HG02852 (cell line): ENCODE measurements around the gene SUSD3.
"Not testable (repeated sequence)": the region's sequence is repeated elsewhere in the genome, so short reads cannot be mapped to it uniquely, and the experiment has no call there.

ENCODE experiments used
- ATAC-seq: cut with Tn5 transposase; IDR thresholded peaks from one replicate; pipeline ENCODE4 v1.9.1; 2021; ENCODE audit warnings: mild to moderate bottlenecking, moderate library complexity; ENCODE audit not compliant: unreplicated experiment

Gene SUSD3

GRCh38 chr9:93108291-93109041 is 50.0 kb downstream of the SUSD3 start:
- ATAC-seq = no peak

GRCh38 chr9:93110311-93110855 is 51.9 kb downstream of the SUSD3 start:
- ATAC-seq = no peak

- ATAC-seq = no peak
Observed at GRCh38 chr9:93111001-93111370, 52.5 kb downstream of the SUSD3 start.

GRCh38 chr9:93111371-93112115 is 53.0 kb downstream of the SUSD3 start:
- no peak for ATAC-seq

DNA sequence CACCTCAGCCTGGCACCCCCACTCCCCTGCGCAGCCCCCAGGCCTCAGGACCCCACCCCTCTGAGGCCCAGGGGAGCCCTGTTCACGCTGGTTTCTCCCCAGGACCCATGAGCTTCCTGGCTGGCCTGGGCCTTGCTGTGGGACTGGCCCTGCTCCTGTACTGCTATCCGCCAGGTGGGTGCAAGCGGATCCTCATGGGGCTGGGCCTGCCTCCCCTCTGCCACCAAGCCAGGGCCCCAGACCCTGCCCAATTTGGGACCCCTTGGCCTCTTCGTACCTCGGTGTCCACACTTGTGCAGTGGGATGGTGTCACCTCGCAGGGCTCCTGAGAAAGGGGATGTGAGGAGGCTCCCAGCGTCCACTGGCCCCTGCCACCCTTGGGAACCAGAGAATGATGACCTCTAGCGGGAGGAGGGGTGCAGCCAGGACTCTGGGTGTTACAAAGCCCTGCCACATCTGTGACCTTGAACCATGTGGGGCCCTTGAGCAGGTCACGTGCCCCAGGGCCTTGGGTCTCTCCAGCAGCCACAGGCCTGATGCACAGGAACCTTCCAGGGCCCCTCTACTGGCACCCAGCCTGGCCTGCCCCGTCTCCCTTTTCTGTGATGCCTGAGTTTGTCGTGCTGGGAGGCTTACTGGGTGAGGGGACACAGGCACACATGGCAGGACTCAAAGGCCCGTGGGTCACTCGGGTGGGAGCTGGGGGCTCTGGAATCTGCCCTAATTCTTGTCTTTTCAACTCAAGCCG is 53.8 kb downstream of the SUSD3 start:
- no peak for ATAC-seq

DNA sequence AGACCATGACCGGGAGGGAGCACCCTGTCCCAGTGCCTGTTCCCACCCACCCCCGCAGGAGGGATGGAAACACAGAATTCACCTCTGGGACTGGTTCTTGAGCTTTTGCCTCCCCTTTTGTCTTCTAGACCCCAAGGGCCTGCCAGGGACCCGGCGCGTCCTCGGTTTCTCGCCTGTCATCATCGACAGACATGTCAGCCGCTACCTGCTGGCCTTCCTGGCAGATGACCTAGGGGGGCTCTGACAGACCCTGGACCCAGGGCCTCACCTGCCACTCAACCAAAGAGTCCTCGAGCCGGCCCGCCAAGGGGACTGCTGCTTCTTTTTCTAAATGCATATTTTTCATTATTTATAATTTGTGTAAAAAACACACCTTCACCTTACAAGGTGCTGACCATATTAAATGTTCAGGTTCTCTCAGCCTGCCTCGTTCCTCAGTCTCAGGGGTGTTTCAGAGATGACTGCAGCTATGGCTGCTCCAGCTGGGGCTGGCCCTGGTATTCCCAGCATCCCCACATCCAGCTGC is 54.4 kb downstream of the SUSD3 start:
- no peak for ATAC-seq

DNA sequence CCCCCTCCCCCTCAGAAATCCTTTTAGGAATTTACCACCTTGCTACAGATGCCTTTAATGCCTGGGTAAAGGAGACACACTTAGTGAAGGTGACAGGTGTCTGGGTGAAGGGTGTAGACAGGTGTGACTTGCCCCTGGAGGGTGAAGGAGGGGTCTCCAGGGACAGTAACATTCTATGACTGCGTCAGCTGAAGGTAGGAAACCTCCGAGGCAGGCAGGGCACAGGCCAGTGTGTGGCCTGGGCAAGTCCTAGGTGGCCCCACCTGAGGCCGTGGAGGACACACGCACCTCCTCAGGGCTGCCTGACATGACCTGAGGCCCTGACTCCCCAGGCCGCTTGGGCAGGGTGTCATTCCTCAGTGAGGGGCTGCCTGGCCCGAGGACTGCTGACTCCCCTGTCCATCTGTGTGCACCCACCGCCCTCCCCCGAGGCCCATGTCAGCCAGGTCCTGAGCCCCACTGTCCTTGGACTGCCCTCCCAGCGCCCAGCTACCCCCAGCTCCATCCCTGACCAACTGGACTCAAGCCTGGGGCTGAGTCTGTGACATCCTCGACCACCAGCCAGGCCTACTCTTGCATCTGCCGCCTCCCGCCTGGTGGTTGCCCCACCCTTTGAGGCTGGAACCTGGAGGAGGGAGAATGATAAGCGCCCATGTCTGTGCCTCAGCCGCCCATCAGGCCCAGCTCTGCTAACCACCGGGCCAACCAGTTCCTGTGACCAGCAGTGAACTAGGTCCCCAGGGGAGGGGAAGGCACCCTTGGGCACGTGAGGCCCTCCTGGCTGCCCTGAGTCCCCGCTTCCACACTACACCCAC is 55.9 kb downstream of the SUSD3 start:
- no peak for ATAC-seq

DNA sequence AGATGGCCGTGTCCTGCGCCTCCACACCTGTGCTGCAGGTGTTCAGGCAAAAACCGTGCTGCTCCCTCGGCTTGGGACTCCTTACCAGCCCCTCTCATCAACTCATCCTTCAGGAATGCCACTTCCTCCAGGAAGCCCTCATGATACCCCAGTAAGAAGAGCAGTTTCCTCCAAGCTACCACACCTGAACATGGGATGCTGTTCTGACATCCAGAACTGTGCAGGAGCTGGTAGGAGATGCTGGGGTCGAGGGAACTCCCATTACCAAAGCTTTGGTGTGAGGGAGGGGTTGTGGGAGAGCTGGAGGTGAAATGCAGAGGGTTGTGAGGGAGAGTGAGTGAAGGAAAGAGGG is 56.5 kb downstream of the SUSD3 start:
- no peak for ATAC-seq

- no peak for ATAC-seq
Observed at GRCh38 chr9:93115486-93116071, 57.1 kb downstream of the SUSD3 start.

DNA sequence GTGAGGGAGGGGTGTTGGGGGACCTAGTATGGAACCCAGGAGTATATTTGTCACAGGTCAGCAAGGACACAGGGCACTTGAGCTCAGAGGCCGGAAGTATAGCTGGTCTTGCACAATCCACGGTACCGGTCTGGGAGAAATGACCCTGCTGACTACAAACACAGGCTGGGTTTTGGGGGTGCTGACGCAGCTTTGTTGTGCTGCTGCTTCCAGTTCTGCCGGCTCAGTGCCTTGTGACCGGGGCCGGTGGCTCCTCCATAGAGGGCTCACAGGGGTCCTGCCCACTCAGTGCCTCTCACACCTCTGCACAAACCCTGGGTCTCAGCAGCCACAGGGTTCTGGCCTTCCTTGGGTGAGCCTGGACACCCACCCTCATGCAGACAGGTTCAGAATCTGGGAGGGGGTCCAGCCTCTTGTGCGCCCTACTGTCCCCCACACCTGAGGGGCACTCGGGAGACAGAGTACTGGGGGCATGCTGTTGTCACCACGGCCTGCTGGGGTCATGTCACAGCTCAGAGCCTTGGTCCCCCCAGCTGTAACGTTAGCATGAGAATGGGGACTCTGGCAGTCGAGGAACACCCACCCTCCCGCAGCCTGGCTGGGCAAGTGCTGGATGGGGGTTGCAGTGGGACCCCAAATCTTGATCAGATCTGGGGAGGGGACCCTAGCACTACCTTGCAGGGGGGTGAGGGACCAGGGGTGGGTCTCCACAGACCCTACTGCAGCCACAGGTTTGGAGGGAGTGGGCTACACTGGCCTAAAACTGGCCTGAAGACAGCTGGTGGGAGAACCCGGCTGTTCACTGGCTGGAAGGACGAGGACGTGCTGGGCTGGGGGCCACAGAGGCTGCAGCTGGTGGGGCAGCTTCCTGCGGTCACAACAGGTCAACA is 57.8 kb downstream of the SUSD3 start:
- ATAC-seq = no peak

GRCh38 chr9:93117521-93117920 is 59.0 kb downstream of the SUSD3 start:
- not testable (repeated sequence) for ATAC-seq

GRCh38 chr9:93117924-93118862 is 59.7 kb downstream of the SUSD3 start:
- no peak for ATAC-seq

DNA sequence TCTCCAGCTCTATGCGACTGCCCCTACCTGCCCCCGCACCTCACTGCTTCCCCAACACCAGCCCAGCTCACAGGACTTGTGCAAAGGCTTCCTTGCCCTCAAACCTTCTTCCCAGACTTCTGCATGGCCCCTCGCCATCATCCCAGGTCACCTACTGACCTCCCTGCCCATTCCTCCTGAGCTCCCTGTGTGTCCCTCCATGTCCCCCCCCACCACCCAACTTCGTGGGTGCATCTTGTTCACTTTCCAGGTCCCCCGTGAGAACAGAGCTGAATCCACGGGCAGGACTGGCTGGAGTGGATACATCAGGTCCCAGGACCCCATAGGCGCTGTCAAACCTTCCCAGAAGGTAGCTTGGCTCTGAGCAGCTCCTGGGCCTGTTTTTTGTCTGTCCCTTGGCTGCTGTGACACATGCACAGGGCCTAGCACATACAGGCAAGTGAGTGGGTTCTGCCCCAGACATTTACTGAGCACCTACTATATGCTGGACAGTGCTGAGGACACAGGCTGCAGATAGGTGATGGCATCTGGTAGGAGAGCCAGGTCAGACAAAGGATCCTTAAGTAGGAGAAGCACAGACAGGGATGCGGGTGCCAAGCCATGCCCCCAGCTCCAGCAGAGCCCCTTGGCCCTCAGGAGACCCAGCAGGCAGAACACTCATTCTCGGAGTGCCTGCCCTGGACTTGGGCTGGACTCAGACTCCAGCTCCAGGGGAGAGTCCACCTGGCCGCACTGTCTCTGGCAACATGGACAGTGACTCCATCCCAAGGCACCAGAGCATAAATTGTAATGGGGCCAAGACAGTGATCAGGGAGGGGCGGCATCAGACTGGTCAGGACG is 60.6 kb downstream of the SUSD3 start:
- ATAC-seq = no peak

DNA sequence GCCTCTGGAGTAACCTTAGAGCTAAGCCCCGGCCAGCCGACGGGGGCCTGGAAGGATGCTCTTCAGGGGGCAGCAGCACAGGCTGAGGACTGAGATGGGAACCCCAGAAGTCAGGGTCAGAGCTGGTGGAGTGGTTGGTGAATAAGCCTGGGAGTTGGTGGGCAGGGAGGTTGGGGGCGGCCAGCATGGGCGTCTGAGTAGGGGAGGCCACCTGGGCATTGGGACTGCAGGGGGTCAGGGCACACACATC is 61.1 kb downstream of the SUSD3 start:
- ATAC-seq = peak; percentile 12

- peak; percentile 83 for ATAC-seq
Observed at GRCh38 chr9:93119953-93120845, 61.7 kb downstream of the SUSD3 start.

DNA sequence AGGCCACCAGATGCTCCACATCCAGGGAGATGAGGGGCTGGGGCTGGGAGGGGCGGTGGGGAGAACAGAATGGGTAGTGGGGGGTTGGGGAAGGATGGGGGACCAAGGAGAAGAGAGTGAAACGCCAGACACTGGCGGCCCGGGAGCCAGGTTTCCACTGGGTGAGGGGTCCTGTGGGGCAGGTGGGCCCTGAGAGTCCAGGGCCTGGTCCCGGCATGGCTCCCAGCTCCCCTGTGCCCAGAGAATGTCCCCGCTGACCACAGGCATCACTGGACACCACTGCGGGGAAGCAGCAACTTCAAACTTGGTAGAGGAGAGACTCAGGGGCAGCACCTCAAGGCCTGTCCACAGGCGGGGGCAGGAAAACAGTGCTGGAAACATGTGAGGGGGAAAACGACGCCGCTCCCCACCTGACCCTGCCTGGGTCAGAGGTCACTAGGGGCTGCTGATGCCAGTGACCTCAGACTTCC is 62.4 kb downstream of the SUSD3 start:
- ATAC-seq = no peak
